SU-DHL-6 (cell line): ENCODE measurements around the gene ITGAE.

Experiments
- CTCF ChIP-seq: fragments of 200-600 bp; sonication (generic); IDR thresholded peaks from one replicate; pipeline ENCODE4 v1.5.1; 2017; ENCODE audit warnings: antibody characterized with exemption, mild to moderate bottlenecking, low read length, moderate library complexity; ENCODE audit not compliant: insufficient read depth, poor library complexity, severe bottlenecking
- EZH2phosphoT487 ChIP-seq: fragments of 200-600 bp; sonication (generic), shearing (Covaris generic); conservative IDR thresholded peaks from 2 replicates; pipeline ENCODE4 v1.6.1; 2018; ENCODE audit warnings: mild to moderate bottlenecking, antibody characterized with exemption, low read length, moderate library complexity, mixed read lengths

GRCh38 chr17:3848229-3848835 is 47.3 kb upstream of the ITGAE start:
- TF ChIP-seq CTCF (no peak), EZH2phosphoT487 (no peak)
